C4-2B (cell line): ENCODE data around the gene CEL.

Experiments used
- H3K27ac ChIP-seq: fragments of 450-650 bp; 2 replicates; pipeline ENCODE4 v1.5.1; 2017
- CTCF ChIP-seq: fragments of 450-650 bp; conservative IDR thresholded peaks from 2 replicates; pipeline ENCODE4 v1.5.1; 2017; ENCODE audit warnings: mild to moderate bottlenecking
- ZFX ChIP-seq: fragments of 450-650 bp; IDR thresholded peaks from 2 replicates; pipeline ENCODE4 v1.6.1; 2017

Gene CEL

GRCh38 chr9:133046900-133047295 is 14.9 kb upstream of the CEL start:
- no peak overlapping the region for H3K27ac ChIP-seq
- TF ChIP-seq ZFX (no peak), CTCF (no peak)

GRCh38 chr9:133048595-133048994 is 13.2 kb upstream of the CEL start:
- no peak overlapping the region for H3K27ac ChIP-seq
- TF ChIP-seq ZFX = no peak
- TF ChIP-seq CTCF = no peak; the same call in 1 of the 2 replicates

GRCh38 chr9:133049043-133049442 is 12.7 kb upstream of the CEL start:
- TF ChIP-seq CTCF = no peak
- no peak for TF ChIP-seq ZFX
- no peak overlapping the region for H3K27ac ChIP-seq

- TF ChIP-seq CTCF (no peak), ZFX (no peak)
- no peak overlapping the region for H3K27ac ChIP-seq
These were observed 11.6 kb upstream of the CEL start for GRCh38 chr9:133050142-133050541.

GRCh38 chr9:133050781-133051180 is 11.0 kb upstream of the CEL start:
- no peak overlapping the region for H3K27ac ChIP-seq
- no peak for TF ChIP-seq ZFX
- no peak for TF ChIP-seq CTCF

GRCh38 chr9:133051281-133051900 is 10.4 kb upstream of the CEL start:
- TF ChIP-seq CTCF (no peak), ZFX (no peak)
- no peak overlapping the region for H3K27ac ChIP-seq

GRCh38 chr9:133051966-133052539 is 9.7 kb upstream of the CEL start:
- H3K27ac ChIP-seq = no peak overlapping the region
- TF ChIP-seq CTCF (no peak), ZFX (no peak)
